HEK293 (cell line): Measurements from ENCODE around the gene CAMP.
A peak's percentile ranks its signal among the peaks of the same experiment; 100 is the strongest.

Experiments used
- CTCF ChIA-PET: fragments of 350-600 bp; formaldehyde crosslinking; extraction: SDS; loops from one replicate; lab custom pipeline; 2021; ENCODE audit warnings: antibody characterized with exemption; lab: Yijun Ruan, JAX
- POLR2A ChIA-PET: fragments of 300-600 bp; formaldehyde crosslinking; extraction: SDS; loops from one replicate; lab custom pipeline; 2020; ENCODE audit warnings: antibody characterized with exemption, inconsistent platforms; lab: Yijun Ruan, JAX
- H3K27ac ChIP-seq: fragments of 200-500 bp; sonication (Bioruptor generic); 2 replicates; pipeline ENCODE4 v1.5.1; 2014; ENCODE audit warnings: low read depth, low read length, control low read depth, inconsistent platforms; ENCODE audit errors: extremely low read depth
- H3K36me3 ChIP-seq, 2 experiments: fragments of 200-500 bp in 1 of 2; sonication (Bioruptor generic) in 1 of 2; 1 replicate in 1 of 2; 2 replicates in 1 of 2; pipeline ENCODE4 v1.5.1; 2014 to 2017; ENCODE audit warnings: inconsistent platforms in 2 of 2, low read length in 2 of 2; ENCODE audit not compliant: control insufficient read depth in 2 of 2, insufficient read depth in 1 of 2
- H3K4me1 ChIP-seq: fragments of 200-500 bp; sonication (Bioruptor generic); 2 replicates; pipeline ENCODE4 v1.5.1; 2014; ENCODE audit warnings: mild to moderate bottlenecking, low read length, inconsistent platforms; ENCODE audit not compliant: control insufficient read depth, insufficient read depth
- H3K4me3 ChIP-seq: 2 replicates; pipeline ENCODE4 v1.5.1; 2011; ENCODE audit warnings: low read depth, mild to moderate bottlenecking, control low read depth, low read length, moderate library complexity
- H3K9me3 ChIP-seq: fragments of 200-500 bp; sonication (Bioruptor generic); 2 replicates; pipeline ENCODE4 v1.5.1; 2014; ENCODE audit warnings: low read depth, low read length, inconsistent platforms; ENCODE audit not compliant: control insufficient read depth, insufficient read depth
- ATF2 ChIP-seq: fragments of 450-650 bp; formaldehyde crosslinking; IDR thresholded peaks from 2 replicates; pipeline ENCODE4 v1.5.1; 2016; ENCODE audit warnings: missing biosample characterization, missing genetic modification characterization, low read depth
- INSM2 ChIP-seq: fragments of 450-650 bp; formaldehyde crosslinking; IDR thresholded peaks from 2 replicates; pipeline ENCODE4 v1.5.1; 2016; ENCODE audit warnings: missing biosample characterization, missing genetic modification characterization
- KLF17 ChIP-seq: fragments of 450-650 bp; formaldehyde crosslinking; IDR thresholded peaks from 2 replicates; pipeline ENCODE4 v1.5.1; 2016; ENCODE audit warnings: missing biosample characterization, missing genetic modification characterization
- PBX3 ChIP-seq: sonication (generic); formaldehyde crosslinking; IDR thresholded peaks from 2 replicates; pipeline ENCODE4 v1.8.1; 2022; ENCODE audit warnings: mild to moderate bottlenecking, moderate library complexity, missing genetic modification reagents
- ZBTB17 ChIP-seq: fragments of 450-650 bp; formaldehyde crosslinking; IDR thresholded peaks from 2 replicates; pipeline ENCODE4 v1.5.1; 2016; ENCODE audit warnings: missing biosample characterization, missing genetic modification characterization
- ZBTB44 ChIP-seq: fragments of 450-650 bp; IDR thresholded peaks from 2 replicates; pipeline ENCODE4 v1.5.1; 2018; ENCODE audit warnings: missing biosample characterization, mild to moderate bottlenecking, missing genetic modification characterization
- ZFHX2 ChIP-seq: fragments of 450-650 bp; formaldehyde crosslinking; conservative IDR thresholded peaks from 2 replicates; pipeline ENCODE4 v1.5.1; 2016; ENCODE audit warnings: missing biosample characterization, missing genetic modification characterization
- ZFP69B ChIP-seq: fragments of 450-650 bp; formaldehyde crosslinking; IDR thresholded peaks from 2 replicates; pipeline ENCODE4 v1.5.1; 2016; ENCODE audit warnings: missing biosample characterization, missing genetic modification characterization
- ZNF132 ChIP-seq: fragments of 450-650 bp; formaldehyde crosslinking; IDR thresholded peaks from 2 replicates; pipeline ENCODE4 v1.5.1; 2017; ENCODE audit warnings: missing biosample characterization, missing genetic modification characterization, borderline replicate concordance
- ZNF248 ChIP-seq: fragments of 450-650 bp; formaldehyde crosslinking; IDR thresholded peaks from 2 replicates; pipeline ENCODE4 v1.5.1; 2017; ENCODE audit warnings: missing biosample characterization, missing genetic modification characterization
- ZNF280D ChIP-seq: fragments of 450-650 bp; formaldehyde crosslinking; IDR thresholded peaks from 2 replicates; pipeline ENCODE4 v1.5.1; 2016; ENCODE audit warnings: missing biosample characterization, missing genetic modification characterization
- ZNF324 ChIP-seq: fragments of 450-650 bp; formaldehyde crosslinking; IDR thresholded peaks from 2 replicates; pipeline ENCODE4 v1.5.1; 2016; ENCODE audit warnings: missing biosample characterization, missing genetic modification characterization
- ZNF366 ChIP-seq: fragments of 450-650 bp; formaldehyde crosslinking; conservative IDR thresholded peaks from 2 replicates; pipeline ENCODE4 v1.5.1; 2016; ENCODE audit warnings: missing biosample characterization, missing genetic modification characterization
- ZNF416 ChIP-seq: fragments of 450-650 bp; formaldehyde crosslinking; IDR thresholded peaks from 2 replicates; pipeline ENCODE4 v1.5.1; 2016; ENCODE audit warnings: missing biosample characterization, missing genetic modification characterization
- ZNF518A ChIP-seq: fragments of 450-650 bp; formaldehyde crosslinking; conservative IDR thresholded peaks from 2 replicates; pipeline ENCODE4 v1.5.1; 2016; ENCODE audit warnings: low read depth, missing biosample characterization, missing genetic modification characterization
- ZNF692 ChIP-seq: fragments of 450-650 bp; formaldehyde crosslinking; IDR thresholded peaks from 2 replicates; pipeline ENCODE4 v1.5.1; 2016; ENCODE audit warnings: missing biosample characterization, missing genetic modification characterization
- ZNF768 ChIP-seq: fragments of 450-650 bp; formaldehyde crosslinking; IDR thresholded peaks from 2 replicates; pipeline ENCODE4 v1.5.1; 2018; ENCODE audit warnings: missing biosample characterization, mild to moderate bottlenecking, missing genetic modification characterization

CAMP gene

GRCh38 chr3:48188266-48189201, 34.8 kb upstream of the CAMP start, which contains the start of gene CDC25A:
Gene CDC25A, minus strand, starts transcription at chr3:48188417. Its CDS starts 470 bp downstream, at chr3:48187947.
- POLR2A ChIA-PET = interaction anchor here (0.6 to 1.8 kb wide), 12 partner anchors 9 to 529 kb away, joined by 3 to 16 read pairs (median 5); partner anchors contain the start of genes CCDC51, PFKFB4 and ZNF589
- TF ChIP-seq KLF17 (tag by site-specific recombination) (no peak), ZFP69B (tag by site-specific recombination) (peak; percentile 94), ZNF280D (tag by site-specific recombination) (no peak), ZNF324 (tag by site-specific recombination) (0 out of 2 replicates have a peak, but pooled peaks have one; percentile 49), ZNF518A (tag by site-specific recombination) (peak; percentile 34), ATF2 (tag by site-specific recombination) (no peak), ZNF692 (peak; percentile 96), ZNF416 (tag by site-specific recombination) (no peak), ZNF366 (tag by site-specific recombination) (peak; percentile 89), ZNF132 (tag by site-specific recombination) (no peak), ZBTB44 (0 out of 2 replicates have a peak, but pooled peaks have one; percentile 9), INSM2 (tag by site-specific recombination) (no peak), ZNF768 (no peak), ZFHX2 (tag by site-specific recombination) (no peak), ZNF248 (tag by site-specific recombination) (no peak), PBX3 (CRISPR knock-in tag) (0 out of 2 replicates have a peak, but pooled peaks have one; percentile 45), ZBTB17 (peak; percentile 99)

More at GRCh38 chr3:48188266-48189201, 34.8 kb upstream of the CAMP start, which contains the start of gene CDC25A:
- H3K4me3 ChIP-seq = peak within 1 kb of the TSS; percentile 96
- CTCF ChIA-PET = interaction anchor here (0.6 to 2.0 kb wide), 6 partner anchors 9 to 288 kb away, joined by 3 to 7 read pairs (median 3); no protein-coding TSS in a partner anchor
- peak within 1 kb of the TSS; percentile 85 for H3K27ac ChIP-seq
- H3K36me3 ChIP-seq = peaks cover 19 to 35% of the 10 kb centered on the region in 2 experiments
- H3K9me3 ChIP-seq = no peaks in the 10 kb centered on the region
- no peaks in the 10 kb centered on the region for H3K4me1 ChIP-seq
